HG03342 (cell line): Measurements from ENCODE around the gene MSX1.
"Not testable (repeated sequence)": the region's sequence is repeated elsewhere in the genome, so short reads cannot be mapped to it uniquely, and the experiment has no call there.

ENCODE experiments used
- ATAC-seq: cut with Tn5 transposase; IDR thresholded peaks from one replicate; pipeline ENCODE4 v1.9.1; 2021; ENCODE audit warnings: mild to moderate bottlenecking, moderate library complexity; ENCODE audit not compliant: unreplicated experiment

The MSX1 gene

GRCh38 chr4:4859325-4859798 is at the start of gene MSX1:
TSS of gene MSX1 (plus strand) at chr4:4859665. CDS start at chr4:4859900, 235 bp downstream.
- peak; percentile 85 for ATAC-seq

GRCh38 chr4:4810092-4810774 is 49.2 kb upstream of the MSX1 start:
- ATAC-seq, result no peak

- ATAC-seq, result no peak
Observed at GRCh38 chr4:4810778-4811177, 48.7 kb upstream of the MSX1 start.

- no peak for ATAC-seq
Observed at GRCh38 chr4:4812145-4812794, 47.2 kb upstream of the MSX1 start.

- no peak for ATAC-seq
Observed at GRCh38 chr4:4818415-4819212, 40.9 kb upstream of the MSX1 start.

GRCh38 chr4:4819213-4819606 is 40.3 kb upstream of the MSX1 start:
- no peak for ATAC-seq

GRCh38 chr4:4820261-4820660 is 39.2 kb upstream of the MSX1 start:
- ATAC-seq, result no peak

GRCh38 chr4:4820739-4821138 is 38.7 kb upstream of the MSX1 start:
- ATAC-seq, result no peak

GRCh38 chr4:4821577-4821976 is 37.9 kb upstream of the MSX1 start:
- no peak for ATAC-seq

- not testable (repeated sequence) for ATAC-seq
Observed at GRCh38 chr4:4822286-4822685, 37.2 kb upstream of the MSX1 start.

GRCh38 chr4:4823621-4824162 is 35.8 kb upstream of the MSX1 start:
- ATAC-seq, result no peak

GRCh38 chr4:4824232-4824631 is 35.2 kb upstream of the MSX1 start:
- no peak for ATAC-seq

- ATAC-seq, result no peak
Observed at GRCh38 chr4:4825431-4825830, 34.0 kb upstream of the MSX1 start.

GRCh38 chr4:4829837-4830236 is 29.6 kb upstream of the MSX1 start:
- ATAC-seq, result no peak

GRCh38 chr4:4831266-4831665 is 28.2 kb upstream of the MSX1 start:
- ATAC-seq, result no peak

GRCh38 chr4:4831825-4832224 is 27.6 kb upstream of the MSX1 start:
- no peak for ATAC-seq

- ATAC-seq, result no peak
Observed at GRCh38 chr4:4836044-4836443, 23.4 kb upstream of the MSX1 start.

- ATAC-seq, result no peak
Observed at GRCh38 chr4:4837316-4837715, 22.1 kb upstream of the MSX1 start.

- ATAC-seq, result no peak
Observed at GRCh38 chr4:4838051-4838935, 21.2 kb upstream of the MSX1 start.
